Choroid plexus epithelial cell (primary cell): ENCODE measurements around the gene EIPR1.
"Not testable (repeated sequence)": the region's sequence is repeated elsewhere in the genome, so short reads cannot be mapped to it uniquely, and the experiment has no call there.

ENCODE experiments used
- DNase-seq: peaks from one replicate; pipeline ENCODE4 v3.0.0-alpha.2; 2010; ENCODE audit warnings: low read depth
- H3K4me3 ChIP-seq: 2 replicates; pipeline ENCODE4 v1.5.1; 2011; ENCODE audit warnings: low read depth, mild to moderate bottlenecking, control low read depth, low read length, moderate library complexity
- TF ChIP-seq, protein P1 (sequence below): conservative IDR thresholded peaks from 2 replicates; pipeline ENCODE4 v1.5.1; 2011; ENCODE audit warnings: low read depth, mild to moderate bottlenecking, control low read depth, inconsistent platforms, low read length, moderate library complexity

Gene EIPR1

GRCh38 chr2:3290655-3291054 lies 87.0 kb downstream of the EIPR1 start:
- H3K4me3 ChIP-seq = no peak overlapping the region
- TF ChIP-seq, protein P1, sequence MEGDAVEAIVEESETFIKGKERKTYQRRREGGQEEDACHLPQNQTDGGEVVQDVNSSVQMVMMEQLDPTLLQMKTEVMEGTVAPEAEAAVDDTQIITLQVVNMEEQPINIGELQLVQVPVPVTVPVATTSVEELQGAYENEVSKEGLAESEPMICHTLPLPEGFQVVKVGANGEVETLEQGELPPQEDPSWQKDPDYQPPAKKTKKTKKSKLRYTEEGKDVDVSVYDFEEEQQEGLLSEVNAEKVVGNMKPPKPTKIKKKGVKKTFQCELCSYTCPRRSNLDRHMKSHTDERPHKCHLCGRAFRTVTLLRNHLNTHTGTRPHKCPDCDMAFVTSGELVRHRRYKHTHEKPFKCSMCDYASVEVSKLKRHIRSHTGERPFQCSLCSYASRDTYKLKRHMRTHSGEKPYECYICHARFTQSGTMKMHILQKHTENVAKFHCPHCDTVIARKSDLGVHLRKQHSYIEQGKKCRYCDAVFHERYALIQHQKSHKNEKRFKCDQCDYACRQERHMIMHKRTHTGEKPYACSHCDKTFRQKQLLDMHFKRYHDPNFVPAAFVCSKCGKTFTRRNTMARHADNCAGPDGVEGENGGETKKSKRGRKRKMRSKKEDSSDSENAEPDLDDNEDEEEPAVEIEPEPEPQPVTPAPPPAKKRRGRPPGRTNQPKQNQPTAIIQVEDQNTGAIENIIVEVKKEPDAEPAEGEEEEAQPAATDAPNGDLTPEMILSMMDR = no peak
- DNase-seq = no peak

DNA sequence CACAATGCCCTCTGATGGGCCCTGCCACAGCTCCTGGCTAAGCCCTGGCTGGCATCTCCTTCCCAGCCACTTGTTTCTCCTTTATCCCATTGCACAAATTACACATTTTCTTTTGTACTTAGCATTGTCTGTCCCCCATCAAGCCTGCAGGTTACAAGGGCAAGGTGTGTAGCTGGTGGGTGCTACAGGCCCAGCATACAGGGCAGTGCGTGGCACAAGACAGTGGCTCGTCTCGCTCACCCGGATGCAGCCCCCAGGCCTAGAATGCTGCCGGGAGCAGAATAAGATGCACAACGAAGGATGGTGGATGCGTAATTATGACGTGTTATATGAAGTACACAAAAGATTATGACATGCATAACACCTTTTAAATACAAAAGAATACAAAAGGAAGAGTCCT lies 87.6 kb downstream of the EIPR1 start:
- no peak overlapping the region for H3K4me3 ChIP-seq
- no peak for DNase-seq
- TF ChIP-seq, protein P1 = no peak

GRCh38 chr2:3289526-3289925 lies 88.1 kb downstream of the EIPR1 start:
- DNase-seq = no peak
- TF ChIP-seq, protein P1 = no peak
- H3K4me3 ChIP-seq = no peak overlapping the region

- no peak for DNase-seq
- no peak overlapping the region for H3K4me3 ChIP-seq
- TF ChIP-seq, protein P1 = no peak
Observed at GRCh38 chr2:3289171-3289515, 88.5 kb downstream of the EIPR1 start.

DNA sequence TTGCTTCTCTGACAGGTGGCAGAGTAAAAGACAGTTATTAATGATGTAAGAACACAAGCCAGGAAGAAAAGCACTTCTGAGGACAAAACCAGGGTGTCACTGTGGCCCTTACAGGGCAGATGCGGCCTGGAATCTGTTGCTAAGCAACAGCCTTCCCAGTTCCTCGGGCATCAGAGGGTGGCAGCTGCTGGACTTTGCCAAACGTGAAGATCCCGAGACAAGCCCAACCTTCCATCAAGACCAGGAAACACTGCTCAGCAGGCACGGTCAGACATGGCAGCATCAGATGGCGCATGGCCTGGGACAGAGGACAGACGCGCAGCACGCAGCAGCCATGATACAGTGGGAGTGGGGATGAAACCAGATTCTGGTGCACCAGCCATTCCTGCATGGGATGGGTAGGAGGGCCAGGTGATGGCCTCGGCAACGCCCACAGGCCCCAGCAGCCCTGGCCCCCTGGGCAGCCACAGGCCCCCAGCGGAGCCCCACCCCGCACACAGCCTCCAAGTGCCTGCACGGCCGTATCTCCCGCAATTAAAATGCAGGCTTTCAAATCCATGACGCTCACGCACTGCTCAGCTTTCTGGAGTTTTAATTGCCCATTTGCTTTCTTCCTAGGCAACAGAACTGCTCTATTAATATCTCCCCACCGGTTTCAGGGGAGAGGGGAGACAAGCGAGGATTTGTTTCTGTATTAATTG lies 89.0 kb downstream of the EIPR1 start:
- no peak overlapping the region for H3K4me3 ChIP-seq
- TF ChIP-seq, protein P1 = no peak
- DNase-seq = no peak

- TF ChIP-seq, protein P1 = no peak
Observed at GRCh38 chr2:3287896-3288295, 89.7 kb downstream of the EIPR1 start.

DNA sequence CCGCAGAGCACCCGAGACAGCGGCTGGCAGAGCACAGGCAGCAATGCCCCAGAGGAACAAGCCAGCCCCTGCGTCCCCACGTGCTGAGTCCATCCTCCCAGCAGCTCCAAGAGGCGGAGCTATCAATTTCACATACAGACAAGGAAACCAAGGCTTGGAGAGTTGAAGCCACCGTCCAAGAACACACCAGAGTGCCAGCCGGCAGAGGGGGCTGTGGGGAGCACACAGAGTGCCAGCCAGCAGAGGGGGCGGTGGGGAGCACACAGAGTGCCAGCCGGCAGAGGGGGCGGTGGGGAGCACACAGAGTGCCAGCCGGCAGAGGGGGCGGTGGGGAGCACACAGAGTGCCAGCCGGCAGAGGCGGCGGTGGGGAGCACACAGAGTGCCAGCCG lies 91.0 kb downstream of the EIPR1 start:
- DNase-seq, H3K4me3 ChIP-seq: not testable (repeated sequence)

More at GRCh38 chr2:3287896-3288295, 89.7 kb downstream of the EIPR1 start:
- DNase-seq = no peak
- H3K4me3 ChIP-seq = no peak overlapping the region
